Transverse colon (tissue), 4 donors: Measurements from ENCODE around the gene F2RL3.

Experiments
- EP300 ChIP-seq: sonication (generic); formaldehyde crosslinking; IDR thresholded peaks from one replicate; pipeline ENCODE4 v1.6.1; 2017; ENCODE audit warnings: antibody characterized with exemption, low read depth
- POLR2A ChIP-seq: fragments of 450-650 bp; IDR thresholded peaks from one replicate; pipeline ENCODE4 v1.6.1; 2016; ENCODE audit warnings: antibody characterized with exemption, mild to moderate bottlenecking, moderate library complexity
- POLR2AphosphoS5 ChIP-seq, 3 donors: sonication (generic); formaldehyde crosslinking; IDR thresholded peaks; one replicate each; pipeline ENCODE4 v1.6.1; 2016; ENCODE audit warnings: antibody characterized with exemption in 3 of 3
- TF ChIP-seq, protein P1 (sequence below), 5 experiments: fragments of 200-600 bp in 3 of 5; fragments of 450-650 bp in 2 of 5; sonication (generic) in 3 of 5; IDR thresholded peaks; 1 replicate in 2 of 5; 2 replicates in 3 of 5; pipeline ENCODE4 v1.5.1; 2016 to 2017; ENCODE audit warnings: antibody characterized with exemption in 5 of 5, inconsistent platforms in 3 of 5, mild to moderate bottlenecking in 2 of 5, moderate library complexity in 1 of 5

GRCh38 chr19:16896146-16897028, 7.6 kb downstream of the F2RL3 start:
- peak; percentile 65 for TF ChIP-seq POLR2A
- TF ChIP-seq, protein P1, sequence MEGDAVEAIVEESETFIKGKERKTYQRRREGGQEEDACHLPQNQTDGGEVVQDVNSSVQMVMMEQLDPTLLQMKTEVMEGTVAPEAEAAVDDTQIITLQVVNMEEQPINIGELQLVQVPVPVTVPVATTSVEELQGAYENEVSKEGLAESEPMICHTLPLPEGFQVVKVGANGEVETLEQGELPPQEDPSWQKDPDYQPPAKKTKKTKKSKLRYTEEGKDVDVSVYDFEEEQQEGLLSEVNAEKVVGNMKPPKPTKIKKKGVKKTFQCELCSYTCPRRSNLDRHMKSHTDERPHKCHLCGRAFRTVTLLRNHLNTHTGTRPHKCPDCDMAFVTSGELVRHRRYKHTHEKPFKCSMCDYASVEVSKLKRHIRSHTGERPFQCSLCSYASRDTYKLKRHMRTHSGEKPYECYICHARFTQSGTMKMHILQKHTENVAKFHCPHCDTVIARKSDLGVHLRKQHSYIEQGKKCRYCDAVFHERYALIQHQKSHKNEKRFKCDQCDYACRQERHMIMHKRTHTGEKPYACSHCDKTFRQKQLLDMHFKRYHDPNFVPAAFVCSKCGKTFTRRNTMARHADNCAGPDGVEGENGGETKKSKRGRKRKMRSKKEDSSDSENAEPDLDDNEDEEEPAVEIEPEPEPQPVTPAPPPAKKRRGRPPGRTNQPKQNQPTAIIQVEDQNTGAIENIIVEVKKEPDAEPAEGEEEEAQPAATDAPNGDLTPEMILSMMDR (IDR thresholded peaks at IDR 0.05) = no peak
- no peak for TF ChIP-seq EP300
- TF ChIP-seq POLR2AphosphoS5 (IDR thresholded peaks at IDR 0.05) = peak; percentile 44 to 60 (median 47)
